HepG2 (cell line): ENCODE results near the gene RRM2. TPM values are rescaled to one million over a fixed set of nuclear protein-coding genes. Genes with fewer than 3 reads are reported as not detected.

Experiments
- ATF2 ChIP-seq: sonication (generic); formaldehyde crosslinking; IDR thresholded peaks from 2 replicates; pipeline ENCODE4 v1.4.0; 2020; ENCODE audit warnings: missing genetic modification reagents
- ETV6 ChIP-seq: sonication (generic); formaldehyde crosslinking; conservative IDR thresholded peaks from 2 replicates; pipeline ENCODE4 v1.4.0; 2020; ENCODE audit warnings: missing genetic modification reagents
- FIP1L1 ChIP-seq: fragments of 200-400 bp; formaldehyde crosslinking; IDR thresholded peaks from 2 replicates; pipeline ENCODE4 v1.6.1; 2018; ENCODE audit warnings: low read depth, mild to moderate bottlenecking, low read length, moderate library complexity, borderline replicate concordance; ENCODE audit not compliant: insufficient read depth
- HINFP ChIP-seq: sonication (generic); formaldehyde crosslinking; IDR thresholded peaks from 2 replicates; pipeline ENCODE4 v1.4.0; 2020; ENCODE audit warnings: low read depth, mild to moderate bottlenecking, missing genetic modification reagents
- HMGXB4 ChIP-seq, 2 experiments: sonication (generic) in 1 of 2; formaldehyde crosslinking in 1 of 2; IDR thresholded peaks; 2 replicates each; pipeline versions ENCODE4 v1.4.0 to v1.6.1; 2018 to 2020; ENCODE audit warnings: missing genetic modification reagents in 2 of 2, borderline replicate concordance in 1 of 2, low read depth in 1 of 2, mild to moderate bottlenecking in 1 of 2, missing biosample characterization in 1 of 2
- MAFF ChIP-seq: IDR thresholded peaks from 2 replicates; pipeline ENCODE4 v1.6.1; 2011; ENCODE audit warnings: low read depth, low read length, improper control_type of control experiment
- SAP130 ChIP-seq: IDR thresholded peaks from 2 replicates; pipeline ENCODE4 v1.6.1; 2016; ENCODE audit warnings: low read depth
- TBP ChIP-seq: sonication (generic); formaldehyde crosslinking; IDR thresholded peaks from 2 replicates; pipeline ENCODE4 v1.5.0; 2020; ENCODE audit warnings: missing genetic modification reagents
- XRCC5 ChIP-seq: fragments of 200-400 bp; formaldehyde crosslinking; optimal IDR thresholded peaks from 2 replicates; pipeline ENCODE3; 2017; ENCODE audit warnings: mild to moderate bottlenecking, low read length
- ZBTB14 ChIP-seq: sonication (generic); formaldehyde crosslinking; IDR thresholded peaks from 2 replicates; pipeline ENCODE4 v1.4.0; 2020; ENCODE audit warnings: missing genetic modification reagents
- ZMAT5 ChIP-seq: sonication (generic); formaldehyde crosslinking; IDR thresholded peaks from 2 replicates; pipeline ENCODE4 v1.5.0; 2020; ENCODE audit warnings: mild to moderate bottlenecking, low read depth, missing genetic modification reagents, borderline replicate concordance
- ZNF234 ChIP-seq: sonication (generic); formaldehyde crosslinking; conservative IDR thresholded peaks from 2 replicates; pipeline ENCODE4 v1.5.1; 2020; ENCODE audit warnings: mild to moderate bottlenecking, missing genetic modification reagents
- ZNF292 ChIP-seq: sonication (generic); formaldehyde crosslinking; IDR thresholded peaks from 2 replicates; pipeline ENCODE4 v1.8.1; 2022; ENCODE audit warnings: mild to moderate bottlenecking, low read depth, missing genetic modification reagents, borderline replicate concordance
- ZNF530 ChIP-seq: sonication (generic); formaldehyde crosslinking; IDR thresholded peaks from 2 replicates; pipeline ENCODE4 v1.5.0; 2020; ENCODE audit warnings: low read depth, mild to moderate bottlenecking, missing genetic modification reagents
- ZNF577 ChIP-seq: sonication (generic); formaldehyde crosslinking; IDR thresholded peaks from 2 replicates; pipeline ENCODE4 v1.4.0; 2020; ENCODE audit warnings: mild to moderate bottlenecking, low read depth, missing genetic modification reagents, borderline replicate concordance
- ZNF589 ChIP-seq: sonication (generic); formaldehyde crosslinking; conservative IDR thresholded peaks from 2 replicates; pipeline ENCODE4 v1.8.0; 2022; ENCODE audit warnings: mild to moderate bottlenecking, moderate library complexity, missing genetic modification reagents
- ZNF709 ChIP-seq: sonication (generic); formaldehyde crosslinking; IDR thresholded peaks from 2 replicates; pipeline ENCODE4 v1.5.0; 2020; ENCODE audit warnings: mild to moderate bottlenecking, missing genetic modification reagents
- ZNF775 ChIP-seq: sonication (generic); formaldehyde crosslinking; IDR thresholded peaks from 2 replicates; pipeline ENCODE4 v1.4.0; 2020; ENCODE audit warnings: missing genetic modification reagents, mild to moderate bottlenecking, moderate library complexity, borderline replicate concordance
- ZZZ3 ChIP-seq: sonication (generic); formaldehyde crosslinking; IDR thresholded peaks from 2 replicates; pipeline ENCODE4 v1.4.0; 2020; ENCODE audit warnings: missing genetic modification reagents, mild to moderate bottlenecking, borderline replicate concordance
- polyA plus RNA-seq, 8 experiments: library from polyadenylated mRNA; depleted of rRNA in 3 of 8; stranded (reverse) in 7 of 8; unstranded in 1 of 8; fragments of >200 nt; fragmentation: Illumina TruSeq in 4 of 8; extraction: Trizol in 4 of 8; gene quantifications; 2 replicates each; pipeline versions ENCODE4 v1.2.1 to v1.2.3, GENCODE V29; 2011 to 2016; ENCODE audit warnings: low read depth in 4 of 8, missing spikeins in 1 of 8, mixed read lengths in 1 of 8; ENCODE audit not compliant: insufficient read depth in 1 of 8
- total RNA-seq, 5 experiments: library from RNA; depleted of rRNA; stranded (reverse); fragments of >200 nt; fragmentation: Illumina TruSeq; extraction: Trizol; gene quantifications; 2 replicates each; pipeline ENCODE4 v1.2.3, GENCODE V29; 2016; ENCODE audit warnings: low read depth in 1 of 5

Gene RRM2
- total and polyA plus RNA-seq, 2 of the 13 experiments (the other 11 are each of a cell fraction or from before 2014, with no cell fraction given), result 31.3 to 150 TPM

GRCh38 chr2:10097352-10098148, 25.0 kb upstream of the RRM2 start (continued):
- TF ChIP-seq ZZZ3 (no peak), ZNF589 (CRISPR knock-in tag) (no peak), ZMAT5 (CRISPR knock-in tag) (no peak), FIP1L1 (no peak), HINFP (CRISPR knock-in tag) (no peak), MAFF (no peak), ZNF234 (no peak), SAP130 (CRISPR knock-in tag) (no peak), ZNF709 (CRISPR knock-in tag) (no peak), ZBTB14 (no peak), ETV6 (no peak), TBP (CRISPR knock-in tag) (no peak), ZNF577 (no peak), ATF2 (CRISPR knock-in tag) (no peak), ZNF775 (CRISPR knock-in tag) (no peak), HMGXB4 (CRISPR knock-in tag; IDR thresholded peaks at IDR 0.05; ENCODE audit: borderline replicate concordance in 1 of 2, low read depth in 1 of 2) (peak; percentile 75 to 76; a peak in 3 of 4 replicates), ZNF530 (no peak), ZNF292 (CRISPR knock-in tag) (no peak), XRCC5 (peak; percentile 99)
